H1 (cell line): ENCODE data around the gene GFOD1. TPM values are rescaled to one million over a fixed set of nuclear protein-coding genes. Genes with fewer than 3 reads are reported as not detected.

ENCODE experiments used
- CTCF ChIA-PET: fragments of 300-600 bp; sonication (Branson Sonifier 250); formaldehyde crosslinking; loops from one replicate; lab custom pipeline; 2021; ENCODE audit not compliant: partially characterized antibody; lab: Charles Lee
- POLR2A ChIA-PET: fragments of 300-600 bp; sonication (Branson Sonifier 250); formaldehyde crosslinking; loops from one replicate; lab custom pipeline; 2021; ENCODE audit warnings: inconsistent platforms; ENCODE audit not compliant: partially characterized antibody; lab: Charles Lee
- DNase-seq, 2 experiments: peaks; one replicate each; pipeline versions ENCODE4 v3.0.0 to v3.0.0-alpha.2; 2010 to 2022; ENCODE audit warnings: low spot score in 2 of 2, low read depth in 1 of 2, mixed read lengths in 1 of 2
- FAIRE-seq: peaks from 2 replicates; lab custom pipeline; 2011; peaks lifted over from hg19 to GRCh38; lab: Jason Lieb, UNC
- H2AFZ ChIP-seq: 2 replicates; pipeline ENCODE4 v1.8.1; 2012; ENCODE audit warnings: low read length, inconsistent platforms
- H2AK5ac ChIP-seq: 2 replicates; pipeline ENCODE4 v1.6.1; 2013; ENCODE audit warnings: low read depth, low read length
- H2BK120ac ChIP-seq: replicated peaks from 2 replicates; pipeline ENCODE3; 2013; ENCODE audit warnings: low read depth, low read length, inconsistent platforms
- H2BK12ac ChIP-seq: 2 replicates; pipeline ENCODE4 v1.6.1; 2013; ENCODE audit warnings: low read depth, low read length
- H2BK15ac ChIP-seq: 2 replicates; pipeline ENCODE4 v1.6.1; 2013; ENCODE audit warnings: low read length
- H2BK20ac ChIP-seq: 2 replicates; pipeline ENCODE4 v1.6.1; 2013; ENCODE audit warnings: low read length
- H2BK5ac ChIP-seq: 2 replicates; pipeline ENCODE4 v1.6.1; 2013; ENCODE audit warnings: low read depth, low read length
- H3K14ac ChIP-seq: 2 replicates; pipeline ENCODE4 v1.6.1; 2013; ENCODE audit warnings: inconsistent platforms; ENCODE audit not compliant: insufficient read length
- H3K18ac ChIP-seq: 2 replicates; pipeline ENCODE4 v1.6.1; 2013; ENCODE audit warnings: low read length; ENCODE audit errors: extremely low read depth
- H3K23ac ChIP-seq: 2 replicates; pipeline ENCODE4 v1.6.1; 2013; ENCODE audit warnings: inconsistent platforms; ENCODE audit not compliant: insufficient read length
- H3K23me2 ChIP-seq: 2 replicates; pipeline ENCODE4 v1.6.1; 2013; ENCODE audit warnings: low read depth, low read length
- H3K27ac ChIP-seq: 2 replicates; pipeline ENCODE4 v1.6.1; 2011; ENCODE audit warnings: low read depth, low read length, inconsistent platforms
- H3K27me3 ChIP-seq, 4 experiments: replicated peaks in 1 of 4; 1 replicate in 1 of 4; 2 replicates in 3 of 4; pipeline versions ENCODE4 v1.6.1 to v1.8.1; 2011 to 2013; ENCODE audit warnings: low read length in 3 of 4, mild to moderate bottlenecking in 3 of 4, inconsistent platforms in 2 of 4, mixed read lengths in 2 of 4, moderate library complexity in 1 of 4; ENCODE audit not compliant: control insufficient read depth in 3 of 4, insufficient read depth in 3 of 4; ENCODE audit errors: extremely low read depth in 1 of 4
- H3K36me3 ChIP-seq, 4 experiments: 2 replicates each; pipeline versions ENCODE4 v1.6.1 to v1.8.1; 2011 to 2013; ENCODE audit warnings: mild to moderate bottlenecking in 4 of 4, low read length in 3 of 4, moderate library complexity in 2 of 4, control low read depth in 1 of 4, inconsistent platforms in 1 of 4; ENCODE audit not compliant: insufficient read depth in 4 of 4, control insufficient read depth in 2 of 4
- H3K4ac ChIP-seq: replicated peaks from 2 replicates; pipeline ENCODE3; 2013; ENCODE audit warnings: low read length, low read depth, mixed read lengths, inconsistent platforms; ENCODE audit not compliant: insufficient read length
- H3K4me1 ChIP-seq, 4 experiments: replicated peaks in 1 of 4; 1 replicate in 1 of 4; 2 replicates in 3 of 4; pipeline versions ENCODE4 v1.6.1 to v1.8.1; 2011 to 2013; ENCODE audit warnings: low read length in 3 of 4, inconsistent platforms in 2 of 4, mixed read lengths in 1 of 4; ENCODE audit not compliant: insufficient read depth in 4 of 4, control insufficient read depth in 3 of 4
- H3K4me2 ChIP-seq, 2 experiments: 2 replicates each; pipeline versions ENCODE4 v1.6.1 to v1.8.1; 2011 to 2013; ENCODE audit warnings: low read depth in 2 of 2, low read length in 2 of 2, control low read depth in 1 of 2, inconsistent platforms in 1 of 2, mild to moderate bottlenecking in 1 of 2; ENCODE audit not compliant: insufficient read depth in 1 of 2
- H3K4me3 ChIP-seq, 4 experiments: fragments of 200-600, 300-600 bp in 1 of 4; sonication (generic), shearing (Covaris generic), sonication (Bioruptor Twin) in 1 of 4; 2 replicates each; pipeline versions ENCODE4 v1.5.1 to v1.8.1; 2011 to 2016; ENCODE audit warnings: low read length in 4 of 4, low read depth in 3 of 4, control low read depth in 2 of 4, inconsistent platforms in 2 of 4, mild to moderate bottlenecking in 2 of 4, mixed read lengths in 1 of 4, moderate library complexity in 1 of 4; ENCODE audit not compliant: insufficient read depth in 2 of 4; ENCODE audit errors: extremely low read depth in 1 of 4
- H3K56ac ChIP-seq: replicated peaks from 2 replicates; pipeline ENCODE3; 2013; ENCODE audit warnings: low read depth, mild to moderate bottlenecking, mixed read lengths, low read length, inconsistent platforms; ENCODE audit not compliant: insufficient read length
- H3K79me1 ChIP-seq: 2 replicates; pipeline ENCODE4 v1.6.1; 2013; ENCODE audit warnings: low read depth, low read length, control low read depth
- H3K79me2 ChIP-seq, 2 experiments: 2 replicates each; pipeline versions ENCODE4 v1.6.1 to v1.8.1; 2012 to 2013; ENCODE audit warnings: low read length in 2 of 2, mild to moderate bottlenecking in 2 of 2, inconsistent platforms in 1 of 2; ENCODE audit not compliant: insufficient read depth in 2 of 2, control insufficient read depth in 1 of 2
- H3K9ac ChIP-seq, 4 experiments: replicated peaks in 1 of 4; 1 replicate in 1 of 4; 2 replicates in 3 of 4; pipeline versions ENCODE4 v1.6.1 to v1.8.1; 2011 to 2013; ENCODE audit warnings: low read depth in 3 of 4, low read length in 3 of 4, control low read depth in 2 of 4, mild to moderate bottlenecking in 2 of 4, moderate library complexity in 2 of 4, inconsistent platforms in 1 of 4; ENCODE audit errors: extremely low read depth in 1 of 4
- H3K9me3 ChIP-seq, 2 experiments: 2 replicates each; pipeline versions ENCODE4 v1.6.1 to v1.8.1; 2012 to 2013; ENCODE audit warnings: mild to moderate bottlenecking in 2 of 2, moderate library complexity in 2 of 2, control low read depth in 1 of 2, inconsistent platforms in 1 of 2, low read depth in 1 of 2, low read length in 1 of 2, mixed read lengths in 1 of 2; ENCODE audit not compliant: insufficient read depth in 2 of 2
- H4K20me1 ChIP-seq, 2 experiments: replicated peaks in 1 of 2; 2 replicates each; pipeline versions ENCODE3 to v1.8.1; 2011 to 2013; ENCODE audit warnings: inconsistent platforms in 2 of 2, low read length in 2 of 2, mild to moderate bottlenecking in 1 of 2; ENCODE audit not compliant: insufficient read depth in 2 of 2, control insufficient read depth in 1 of 2
- H4K5ac ChIP-seq: 2 replicates; pipeline ENCODE4 v1.6.1; 2013; ENCODE audit warnings: low read length, low read depth, mixed read lengths, inconsistent platforms; ENCODE audit not compliant: insufficient read length
- H4K8ac ChIP-seq: 2 replicates; pipeline ENCODE4 v1.8.0; 2013; ENCODE audit warnings: mild to moderate bottlenecking, moderate library complexity, low read length, inconsistent platforms; ENCODE audit not compliant: insufficient read depth; ENCODE audit errors: extremely low read depth
- H4K91ac ChIP-seq: replicated peaks from 2 replicates; pipeline ENCODE3; 2013; ENCODE audit warnings: low read length, mixed read lengths, inconsistent platforms; ENCODE audit not compliant: insufficient read length
- BRCA1 ChIP-seq: IDR thresholded peaks from 2 replicates; pipeline ENCODE4 v1.6.1; 2012; ENCODE audit warnings: low read depth, low read length, improper control_type of control experiment
- HDAC6 ChIP-seq: IDR thresholded peaks from one replicate; pipeline ENCODE4 v1.7.1; 2012; ENCODE audit warnings: low read depth, mild to moderate bottlenecking, inconsistent platforms, low read length, moderate library complexity
- MAX ChIP-seq: IDR thresholded peaks from 2 replicates; pipeline ENCODE4 v1.6.1; 2012; ENCODE audit warnings: inconsistent platforms
- NRF1 ChIP-seq: IDR thresholded peaks from 2 replicates; pipeline ENCODE4 v1.6.1; 2011; ENCODE audit warnings: mild to moderate bottlenecking, low read depth, low read length, improper control_type of control experiment
- POLR2A ChIP-seq, 2 experiments: IDR thresholded peaks; 1 replicate in 1 of 2; 2 replicates in 1 of 2; pipeline ENCODE4 v1.6.1; 2011; ENCODE audit warnings: low read depth in 2 of 2, low read length in 2 of 2, mild to moderate bottlenecking in 2 of 2; ENCODE audit errors: control extremely low read depth in 1 of 2
- SAP30 ChIP-seq: fragments of 300-600 bp; sonication (generic); IDR thresholded peaks from 2 replicates; pipeline ENCODE4 v1.7.1; 2012; ENCODE audit warnings: low read length, moderate library complexity, mild to moderate bottlenecking, inconsistent platforms; ENCODE audit not compliant: insufficient read depth, insufficient replicate concordance
- SIN3A ChIP-seq, 2 experiments: IDR thresholded peaks in 1 of 2; conservative IDR thresholded peaks in 1 of 2; 2 replicates each; pipeline ENCODE4 v1.6.1; 2011 to 2012; ENCODE audit warnings: low read length in 2 of 2, improper control_type of control experiment in 1 of 2, low read depth in 1 of 2, mild to moderate bottlenecking in 1 of 2
- SP1 ChIP-seq: IDR thresholded peaks from 2 replicates; pipeline ENCODE4 v1.6.1; 2011; ENCODE audit warnings: low read depth, low read length
- SP4 ChIP-seq: IDR thresholded peaks from 2 replicates; pipeline ENCODE4 v1.6.1; 2012; ENCODE audit warnings: low read length, inconsistent platforms
- TAF1 ChIP-seq: IDR thresholded peaks from 2 replicates; pipeline ENCODE4 v1.6.1; 2011; ENCODE audit warnings: mild to moderate bottlenecking, low read depth, low read length
- WGBS, 2 experiments: shearing (Covaris generic) in 1 of 2; methylation state at CpG; one replicate each; pipeline versions ENCODE4 v1.1.6 to v1.1.7; 2013 to 2015; ENCODE audit warnings: low lambda C conversion rate in 2 of 2, mixed read lengths in 2 of 2, inconsistent platforms in 1 of 2, low coverage in 1 of 2, missing lambda C conversion rate in 1 of 2; ENCODE audit not compliant: insufficient replicate concordance in 2 of 2, insufficient coverage in 1 of 2, insufficient read length in 1 of 2; ENCODE audit errors: extremely low coverage in 1 of 2, missing lambda C conversion rate in 1 of 2; 5-methylcytosine and 5-hydroxymethylcytosine counted together
- polyA plus RNA-seq, 7 experiments: library from polyadenylated mRNA; depleted of rRNA in 3 of 7; stranded (reverse) in 5 of 7; unstranded in 2 of 7; fragments of >200 nt in 5 of 7; fragments of 200-250 nt in 2 of 7; gene quantifications; 1 replicate in 5 of 7; 2 replicates in 1 of 7; 4 replicates in 1 of 7; pipeline versions ENCODE4 v1.2.1 to v1.2.3, GENCODE V29; 2011 to 2013; ENCODE audit warnings: missing spikeins in 2 of 7, mixed read lengths in 2 of 7
- total RNA-seq: library from RNA; stranded (reverse); fragmentation: NEBNext Ultra II Directional; extraction: Animal tissue kit (Norgen Biotek cat#: 25700); gene quantifications from 2 replicates; pipeline ENCODE4 v1.2.1, GENCODE V29; 2021
- TF ChIP-seq, protein P1 (sequence below), 3 experiments: IDR thresholded peaks; 1 replicate in 2 of 3; 2 replicates in 1 of 3; pipeline versions ENCODE4 v1.5.1 to v1.6.1; 2011; ENCODE audit warnings: low read length in 3 of 3, mild to moderate bottlenecking in 3 of 3, inconsistent platforms in 2 of 3, low read depth in 1 of 3, moderate library complexity in 1 of 3; ENCODE audit not compliant: insufficient read depth in 1 of 3; ENCODE audit errors: control extremely low read depth in 1 of 3

GFOD1 gene
- total and polyA plus RNA-seq, 2 of the 8 experiments (the other 6 are each of a cell fraction or from before 2014, with no cell fraction given) = 2.5 to 8.8 TPM

- CTCF ChIA-PET = interaction anchor here (0.6 to 1.3 kb wide), 2 partner anchors 11 to 283 kb away, joined by 4 to 5 read pairs; no protein-coding TSS in a partner anchor
- TF ChIP-seq BRCA1 (no peak), SP4 (no peak), HDAC6 (no peak), SP1 (no peak), SAP30 (no peak), NRF1 (no peak), POLR2A (IDR thresholded peaks at IDR 0.05; ENCODE audit: control extremely low read depth in 1 of 2, low read depth in 2 of 2, low read length in 2 of 2) (no peak), TAF1 (no peak), SIN3A (conservative IDR thresholded peaks at IDR 0.05 in 1 of 2, IDR thresholded peaks at IDR 0.05 in 1 of 2; ENCODE audit: low read depth in 1 of 2, low read length in 2 of 2) (no peak), MAX (no peak)
- TF ChIP-seq, protein P1, sequence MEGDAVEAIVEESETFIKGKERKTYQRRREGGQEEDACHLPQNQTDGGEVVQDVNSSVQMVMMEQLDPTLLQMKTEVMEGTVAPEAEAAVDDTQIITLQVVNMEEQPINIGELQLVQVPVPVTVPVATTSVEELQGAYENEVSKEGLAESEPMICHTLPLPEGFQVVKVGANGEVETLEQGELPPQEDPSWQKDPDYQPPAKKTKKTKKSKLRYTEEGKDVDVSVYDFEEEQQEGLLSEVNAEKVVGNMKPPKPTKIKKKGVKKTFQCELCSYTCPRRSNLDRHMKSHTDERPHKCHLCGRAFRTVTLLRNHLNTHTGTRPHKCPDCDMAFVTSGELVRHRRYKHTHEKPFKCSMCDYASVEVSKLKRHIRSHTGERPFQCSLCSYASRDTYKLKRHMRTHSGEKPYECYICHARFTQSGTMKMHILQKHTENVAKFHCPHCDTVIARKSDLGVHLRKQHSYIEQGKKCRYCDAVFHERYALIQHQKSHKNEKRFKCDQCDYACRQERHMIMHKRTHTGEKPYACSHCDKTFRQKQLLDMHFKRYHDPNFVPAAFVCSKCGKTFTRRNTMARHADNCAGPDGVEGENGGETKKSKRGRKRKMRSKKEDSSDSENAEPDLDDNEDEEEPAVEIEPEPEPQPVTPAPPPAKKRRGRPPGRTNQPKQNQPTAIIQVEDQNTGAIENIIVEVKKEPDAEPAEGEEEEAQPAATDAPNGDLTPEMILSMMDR (IDR thresholded peaks at IDR 0.05; ENCODE audit: control extremely low read depth in 1 of 3, insufficient read depth in 1 of 3, low read depth in 1 of 3, low read length in 3 of 3) = no peak
Measured at GRCh38 chr6:13441778-13442177, 45.6 kb downstream of the GFOD1 start.

More at GRCh38 chr6:13441778-13442177, 45.6 kb downstream of the GFOD1 start:
- POLR2A ChIA-PET = no interaction called here
- Histone ChIP-seq H2BK20ac (no peak overlapping the region), H3K4me2 (no peak overlapping the region), H3K56ac (no peak overlapping the region), H2AK5ac (no peak overlapping the region), H4K91ac (no peak overlapping the region), H4K8ac (no peak overlapping the region), H3K27ac (no peak overlapping the region), H3K27me3 (no peaks in the 10 kb centered on the region; a peak in 1 of 7 replicates), H3K14ac (no peak overlapping the region), H3K79me1 (no peaks in the 10 kb centered on the region), H4K20me1 (no peaks in the 10 kb centered on the region), H3K4me3 (no peak overlapping the region), H3K79me2 (no peaks in the 10 kb centered on the region), H3K36me3 (no peaks in the 10 kb centered on the region), H3K4ac (no peak overlapping the region), H3K23ac (no peak overlapping the region), H3K18ac (no peak overlapping the region), H4K5ac (no peak overlapping the region), H2AFZ (no peak overlapping the region), H3K9me3 (no peaks in the 10 kb centered on the region), H2BK5ac (no peak overlapping the region), H2BK12ac (no peak overlapping the region), H2BK15ac (no peak overlapping the region), H3K4me1 (peaks cover 0 to 4% (median 1%) of the 10 kb centered on the region in 4 experiments; a peak in 2 of 7 replicates), H3K23me2 (no peaks in the 10 kb centered on the region), H2BK120ac (no peak overlapping the region), H3K9ac (no peak overlapping the region)
- DNase-seq = no peak
- no peak for FAIRE-seq
- WGBS, 2 experiments = 89% methylated on average over 4 of the region's 4 CpGs; no CpG with 5 or more reads in 1 of the 2 experiments
